Measurements from ENCODE around the gene MYADML2.

DNA sequence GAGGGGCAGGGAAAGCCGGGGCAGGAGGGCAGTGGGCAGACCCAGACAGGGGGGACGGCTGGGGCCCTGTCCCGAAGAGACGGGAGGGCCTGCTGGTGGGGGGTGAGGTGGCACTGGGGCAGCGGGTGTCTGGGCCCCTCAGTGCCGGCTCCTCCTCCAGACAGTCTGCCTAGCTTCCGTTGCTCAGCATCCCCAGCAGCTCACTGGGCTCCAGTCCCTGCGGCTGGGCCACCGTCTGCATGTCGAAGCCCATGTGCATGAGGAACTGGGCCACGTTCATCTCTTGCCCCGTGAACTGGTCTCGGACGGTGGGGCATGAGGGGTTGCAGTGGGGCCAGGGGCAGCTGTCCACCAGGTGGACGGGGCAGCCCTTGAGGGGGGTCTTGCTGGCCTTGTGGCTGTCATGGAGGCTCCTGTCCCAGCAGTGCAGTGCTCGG lies 5.8 kb upstream of the MYADML2 start:
- TF ChIP-seq, protein P1, sequence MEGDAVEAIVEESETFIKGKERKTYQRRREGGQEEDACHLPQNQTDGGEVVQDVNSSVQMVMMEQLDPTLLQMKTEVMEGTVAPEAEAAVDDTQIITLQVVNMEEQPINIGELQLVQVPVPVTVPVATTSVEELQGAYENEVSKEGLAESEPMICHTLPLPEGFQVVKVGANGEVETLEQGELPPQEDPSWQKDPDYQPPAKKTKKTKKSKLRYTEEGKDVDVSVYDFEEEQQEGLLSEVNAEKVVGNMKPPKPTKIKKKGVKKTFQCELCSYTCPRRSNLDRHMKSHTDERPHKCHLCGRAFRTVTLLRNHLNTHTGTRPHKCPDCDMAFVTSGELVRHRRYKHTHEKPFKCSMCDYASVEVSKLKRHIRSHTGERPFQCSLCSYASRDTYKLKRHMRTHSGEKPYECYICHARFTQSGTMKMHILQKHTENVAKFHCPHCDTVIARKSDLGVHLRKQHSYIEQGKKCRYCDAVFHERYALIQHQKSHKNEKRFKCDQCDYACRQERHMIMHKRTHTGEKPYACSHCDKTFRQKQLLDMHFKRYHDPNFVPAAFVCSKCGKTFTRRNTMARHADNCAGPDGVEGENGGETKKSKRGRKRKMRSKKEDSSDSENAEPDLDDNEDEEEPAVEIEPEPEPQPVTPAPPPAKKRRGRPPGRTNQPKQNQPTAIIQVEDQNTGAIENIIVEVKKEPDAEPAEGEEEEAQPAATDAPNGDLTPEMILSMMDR (IDR thresholded peaks at IDR 0.05; ENCODE audit: low read depth, low read length), result no peak
- no peak for TF ChIP-seq EZH2phosphoT487 (IDR thresholded peaks at IDR 0.05; ENCODE audit: low read depth)
